HG02852 (cell line): ENCODE results near the gene VASH1.

Source experiments
- ATAC-seq: cut with Tn5 transposase; IDR thresholded peaks from one replicate; pipeline ENCODE4 v1.9.1; 2021; ENCODE audit warnings: mild to moderate bottlenecking, moderate library complexity; ENCODE audit not compliant: unreplicated experiment

Gene VASH1

GRCh38 chr14:76770521-76771436, 9.5 kb downstream of the VASH1 start:
- ATAC-seq = no peak

- no peak for ATAC-seq
Observed at GRCh38 chr14:76771437-76771980, 10.2 kb downstream of the VASH1 start.

- ATAC-seq = no peak
Observed at GRCh38 chr14:76772300-76773187, 11.3 kb downstream of the VASH1 start.

GRCh38 chr14:76773188-76773885, 12.1 kb downstream of the VASH1 start:
- ATAC-seq = no peak

- no peak for ATAC-seq
Observed at GRCh38 chr14:76773956-76774820, 12.9 kb downstream of the VASH1 start.

- ATAC-seq = no peak
Observed at GRCh38 chr14:76774821-76775694, 13.8 kb downstream of the VASH1 start.

- ATAC-seq = no peak
Observed at GRCh38 chr14:76775695-76776427, 14.6 kb downstream of the VASH1 start.

- no peak for ATAC-seq
Observed at GRCh38 chr14:76776428-76777251, 15.4 kb downstream of the VASH1 start.

GRCh38 chr14:76777721-76778120, 16.5 kb downstream of the VASH1 start:
- no peak for ATAC-seq

GRCh38 chr14:76778546-76779215, 17.4 kb downstream of the VASH1 start:
- ATAC-seq = no peak

- no peak for ATAC-seq
Observed at GRCh38 chr14:76779221-76780057, 18.2 kb downstream of the VASH1 start.

- ATAC-seq = no peak
Observed at GRCh38 chr14:76780058-76780345, 18.7 kb downstream of the VASH1 start.

- ATAC-seq = no peak
Observed at GRCh38 chr14:76780360-76780759, 19.1 kb downstream of the VASH1 start.

GRCh38 chr14:76780875-76781647, 19.8 kb downstream of the VASH1 start:
- ATAC-seq = no peak

GRCh38 chr14:76781648-76782051, 20.4 kb downstream of the VASH1 start:
- ATAC-seq = no peak
